RWPE1 (cell line): ENCODE data around the gene ATP6V0E2.
"Not testable (repeated sequence)": the region's sequence is repeated elsewhere in the genome, so short reads cannot be mapped to it uniquely, and the experiment has no call there.

Experiments
- CTCF ChIA-PET: fragments of 350-600 bp; sonication (Branson Sonifier 250); formaldehyde crosslinking; extraction: SDS; loops from one replicate; lab custom pipeline; 2021; lab: Yijun Ruan, JAX
- POLR2A ChIA-PET: fragments of 400-600 bp; formaldehyde crosslinking; extraction: SDS; loops from one replicate; lab custom pipeline; 2020; ENCODE audit warnings: antibody characterized with exemption; ENCODE audit not compliant: low non-redundant PET; lab: Yijun Ruan, JAX
- DNase-seq: peaks from one replicate; pipeline ENCODE4 v3.0.0; 2012; ENCODE audit warnings: low spot score
- H3K27ac ChIP-seq: fragments of 450-650 bp; 2 replicates; pipeline ENCODE4 v1.5.1; 2017
- CTCF ChIP-seq: fragments of 450-650 bp; conservative IDR thresholded peaks from 2 replicates; pipeline ENCODE4 v1.5.1; 2017; ENCODE audit warnings: low read depth, mild to moderate bottlenecking

Gene ATP6V0E2

GRCh38 chr7:149827089-149827981 lies 46.4 kb upstream of the ATP6V0E2 start:
- ChIA-PET POLR2A (no interaction called here), CTCF (no interaction called here)
- TF ChIP-seq CTCF, result no peak
- H3K27ac ChIP-seq, result no peak overlapping the region
- DNase-seq, result no peak

- ChIA-PET POLR2A (no interaction called here), CTCF (no interaction called here)
- DNase-seq, result no peak
- no peak for TF ChIP-seq CTCF
- H3K27ac ChIP-seq, result no peak overlapping the region
Observed at GRCh38 chr7:149828357-149829309, 45.1 kb upstream of the ATP6V0E2 start.

- H3K27ac ChIP-seq, CTCF ChIA-PET, DNase-seq, POLR2A ChIA-PET: not testable (repeated sequence)
Observed at GRCh38 chr7:149830527-149830926, 43.2 kb upstream of the ATP6V0E2 start.

GRCh38 chr7:149830997-149831740 lies 42.6 kb upstream of the ATP6V0E2 start:
- ChIA-PET POLR2A (no interaction called here), CTCF (no interaction called here)
- H3K27ac ChIP-seq, result no peak overlapping the region
- DNase-seq, result no peak
- TF ChIP-seq CTCF, result no peak

GRCh38 chr7:149831741-149832219 lies 42.0 kb upstream of the ATP6V0E2 start:
- CTCF ChIA-PET, result no interaction called here
- no peak for DNase-seq
- POLR2A ChIA-PET, result no interaction called here
- no peak for TF ChIP-seq CTCF
- H3K27ac ChIP-seq, result no peak overlapping the region

GRCh38 chr7:149832332-149833041 lies 41.3 kb upstream of the ATP6V0E2 start:
- TF ChIP-seq CTCF, result no peak
- CTCF ChIA-PET, result no interaction called here
- POLR2A ChIA-PET, result no interaction called here

More at GRCh38 chr7:149832332-149833041, 41.3 kb upstream of the ATP6V0E2 start:
- H3K27ac ChIP-seq, result no peak overlapping the region
- no peak for DNase-seq
